Subcutaneous adipose tissue (tissue), 4 donors: Measurements from ENCODE around the gene PNKP. TPM values are rescaled to one million over a fixed set of nuclear protein-coding genes. Genes with fewer than 3 reads are reported as not detected.

Source experiments
- total RNA-seq, 4 donors: library from RNA; depleted of rRNA; stranded (reverse); fragments of >200 nt; gene quantifications; one replicate each; pipeline ENCODE4 v1.1.0, GENCODE V29; 2016
- TF ChIP-seq, protein P1 (sequence below): fragments of 450-650 bp; IDR thresholded peaks from one replicate; pipeline ENCODE4 v1.5.1; 2016; ENCODE audit warnings: low read depth, mild to moderate bottlenecking, control low read depth, antibody characterized with exemption, moderate library complexity

PNKP gene
- 10 to 100 TPM; 25.9 to 48.0 (median 38.7) TPM for total RNA-seq

DNA sequence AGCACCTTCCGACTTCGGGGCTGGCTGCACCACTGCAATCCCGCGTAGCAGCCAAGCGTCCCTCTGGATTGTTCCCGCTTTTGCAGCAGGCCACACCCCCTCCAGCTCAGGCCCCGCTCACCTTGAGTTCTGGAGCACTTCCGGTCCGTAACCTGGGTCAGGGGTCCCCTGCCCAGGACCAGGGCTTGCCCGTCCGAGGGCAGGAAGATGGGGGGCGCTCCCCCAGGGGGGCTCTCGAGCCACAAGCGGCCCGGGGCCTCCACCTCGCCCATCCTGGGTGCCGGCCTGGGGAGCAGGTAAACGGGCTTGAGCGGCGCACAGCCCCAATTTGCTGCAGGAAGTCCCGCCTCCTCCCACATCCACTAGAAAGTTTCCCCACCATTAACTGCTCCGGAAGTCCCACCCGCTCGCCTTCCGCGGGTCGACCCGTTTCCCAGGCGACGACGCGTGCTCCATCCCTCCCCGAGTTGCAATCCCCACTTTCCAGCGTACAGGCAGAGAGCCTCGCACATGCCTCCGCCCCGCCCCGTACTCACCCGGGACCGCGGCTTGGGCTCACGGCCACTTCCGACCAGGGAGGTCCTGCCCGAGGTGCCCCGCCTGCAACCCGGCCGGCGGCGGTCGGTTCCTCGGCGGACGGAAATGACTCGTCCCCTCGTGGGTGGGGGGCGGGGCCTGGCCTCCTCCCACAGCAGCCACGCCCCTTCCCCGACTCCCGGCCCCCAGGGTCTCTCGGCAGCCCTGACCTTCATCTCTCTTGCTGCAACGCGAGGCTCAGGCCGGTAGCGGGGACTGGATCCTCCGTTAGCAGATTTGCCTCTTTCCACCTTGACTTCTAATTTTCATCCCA lies at the start of gene PNKP:
Gene PNKP (minus strand): TSS at position 644 of the 850 bp plus-strand sequence. CDS start 372 bp downstream, at position 272.
- TF ChIP-seq, protein P1, sequence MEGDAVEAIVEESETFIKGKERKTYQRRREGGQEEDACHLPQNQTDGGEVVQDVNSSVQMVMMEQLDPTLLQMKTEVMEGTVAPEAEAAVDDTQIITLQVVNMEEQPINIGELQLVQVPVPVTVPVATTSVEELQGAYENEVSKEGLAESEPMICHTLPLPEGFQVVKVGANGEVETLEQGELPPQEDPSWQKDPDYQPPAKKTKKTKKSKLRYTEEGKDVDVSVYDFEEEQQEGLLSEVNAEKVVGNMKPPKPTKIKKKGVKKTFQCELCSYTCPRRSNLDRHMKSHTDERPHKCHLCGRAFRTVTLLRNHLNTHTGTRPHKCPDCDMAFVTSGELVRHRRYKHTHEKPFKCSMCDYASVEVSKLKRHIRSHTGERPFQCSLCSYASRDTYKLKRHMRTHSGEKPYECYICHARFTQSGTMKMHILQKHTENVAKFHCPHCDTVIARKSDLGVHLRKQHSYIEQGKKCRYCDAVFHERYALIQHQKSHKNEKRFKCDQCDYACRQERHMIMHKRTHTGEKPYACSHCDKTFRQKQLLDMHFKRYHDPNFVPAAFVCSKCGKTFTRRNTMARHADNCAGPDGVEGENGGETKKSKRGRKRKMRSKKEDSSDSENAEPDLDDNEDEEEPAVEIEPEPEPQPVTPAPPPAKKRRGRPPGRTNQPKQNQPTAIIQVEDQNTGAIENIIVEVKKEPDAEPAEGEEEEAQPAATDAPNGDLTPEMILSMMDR = no peak

DNA sequence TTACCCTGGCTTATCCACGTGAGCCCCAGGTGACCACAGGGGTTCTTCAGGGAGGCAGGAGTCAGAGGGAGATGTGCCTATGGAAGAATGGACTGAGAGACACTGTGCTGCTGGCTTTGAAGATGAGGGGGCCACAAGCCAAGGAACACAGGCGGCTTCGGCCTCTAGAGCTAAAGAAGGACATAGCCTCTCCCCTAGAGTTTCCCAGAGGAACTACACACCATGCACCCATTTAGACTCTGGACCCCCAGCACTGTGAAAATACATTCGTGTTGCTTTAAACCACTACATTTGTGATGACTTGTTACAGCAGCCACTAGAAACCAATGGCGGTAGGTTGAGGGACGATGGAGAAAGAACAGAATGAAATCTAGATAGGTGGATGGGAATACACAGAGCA lies 47.9 kb upstream of the PNKP start:
- TF ChIP-seq, protein P1 = no peak

DNA sequence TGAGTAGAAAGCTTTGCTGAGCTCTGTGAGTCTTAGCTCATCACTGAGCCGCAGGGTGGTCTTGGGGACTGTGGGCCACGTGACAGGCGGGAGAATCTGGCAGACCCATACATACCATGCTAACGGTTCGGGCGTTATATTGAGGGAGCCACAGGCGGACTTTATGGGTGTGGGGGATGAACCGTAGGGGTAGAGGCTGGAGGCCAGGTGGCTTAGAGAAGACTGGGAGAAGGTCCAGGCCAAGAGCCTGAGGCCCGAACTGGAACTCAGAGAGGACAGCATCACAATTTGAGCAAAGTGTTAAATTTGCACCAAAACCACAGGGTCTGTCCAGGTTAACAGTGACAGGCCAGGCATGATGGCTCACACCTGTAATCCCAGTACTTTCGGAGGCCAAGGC lies 46.3 kb upstream of the PNKP start:
- TF ChIP-seq, protein P1 = no peak

DNA sequence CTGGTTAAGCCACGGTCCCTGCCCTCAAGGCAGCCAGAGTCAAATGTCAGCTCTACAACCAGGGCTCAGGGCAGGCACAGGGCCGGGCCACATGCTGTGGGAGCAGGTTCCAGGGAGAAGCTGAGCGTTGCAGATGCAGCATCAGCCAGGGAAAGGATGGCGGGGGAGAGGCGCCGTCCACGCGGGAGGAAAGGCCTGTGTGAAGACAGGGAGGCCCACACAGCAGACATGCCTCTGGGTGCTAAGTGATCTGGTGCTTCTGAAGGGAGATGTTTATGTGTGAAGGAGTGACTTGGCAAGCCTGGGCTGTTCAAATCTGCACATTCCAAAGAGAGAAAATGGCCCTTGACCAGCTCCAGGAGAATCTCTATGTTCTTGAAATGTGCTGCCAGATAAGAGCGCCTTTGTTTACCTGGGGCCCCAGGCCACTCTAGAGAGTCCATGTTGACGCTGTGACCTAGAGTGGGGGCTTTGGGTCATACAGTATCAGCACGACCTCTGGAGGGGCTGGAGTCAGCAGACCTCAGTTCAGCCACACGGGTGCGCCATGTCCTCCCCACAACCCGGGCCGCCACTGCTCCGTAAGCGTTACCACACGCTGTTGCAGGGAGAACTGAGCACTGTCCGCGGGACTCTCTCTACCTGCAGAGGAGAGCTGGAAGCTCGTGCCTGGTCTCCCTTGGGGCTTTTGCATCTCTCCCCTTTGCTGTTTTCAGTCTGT lies 45.7 kb upstream of the PNKP start:
- TF ChIP-seq, protein P1 = no peak

DNA sequence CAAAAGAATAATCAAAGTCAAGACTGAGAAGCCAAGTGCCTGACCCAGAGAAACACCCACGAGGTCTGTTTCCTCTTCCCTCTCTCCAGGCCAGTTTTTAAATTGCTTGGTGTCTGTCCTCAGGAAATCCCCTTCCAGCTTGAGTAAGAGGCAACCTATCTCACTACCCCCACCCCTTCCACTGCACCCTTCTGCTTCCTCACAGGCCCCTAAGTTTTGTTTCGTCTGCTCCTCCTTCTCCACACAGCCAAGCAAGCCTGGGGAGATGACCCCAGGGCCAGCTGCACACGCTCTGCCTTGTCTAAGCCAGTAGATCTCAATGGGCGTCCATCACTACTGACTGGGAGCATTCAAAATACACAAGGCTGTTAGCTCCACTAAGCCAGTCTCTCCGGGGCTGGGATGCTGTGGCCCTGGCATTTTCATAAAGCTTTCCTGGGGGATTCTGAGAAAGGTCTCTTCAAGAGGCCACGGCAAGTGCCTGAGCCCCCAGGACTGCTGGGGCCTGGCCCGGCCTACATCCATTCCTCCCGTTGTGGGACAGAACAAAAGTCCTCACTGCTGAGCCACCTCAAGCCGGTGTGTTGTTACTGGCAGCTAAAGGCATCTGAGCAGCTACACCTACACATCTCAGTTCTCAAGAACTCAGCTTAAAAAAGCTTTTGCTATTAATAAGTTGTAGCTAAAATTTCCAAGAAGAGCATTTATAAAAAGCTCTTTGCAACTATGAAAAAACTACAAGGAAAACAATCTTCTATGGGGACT lies 44.2 kb upstream of the PNKP start:
- TF ChIP-seq, protein P1 = no peak

DNA sequence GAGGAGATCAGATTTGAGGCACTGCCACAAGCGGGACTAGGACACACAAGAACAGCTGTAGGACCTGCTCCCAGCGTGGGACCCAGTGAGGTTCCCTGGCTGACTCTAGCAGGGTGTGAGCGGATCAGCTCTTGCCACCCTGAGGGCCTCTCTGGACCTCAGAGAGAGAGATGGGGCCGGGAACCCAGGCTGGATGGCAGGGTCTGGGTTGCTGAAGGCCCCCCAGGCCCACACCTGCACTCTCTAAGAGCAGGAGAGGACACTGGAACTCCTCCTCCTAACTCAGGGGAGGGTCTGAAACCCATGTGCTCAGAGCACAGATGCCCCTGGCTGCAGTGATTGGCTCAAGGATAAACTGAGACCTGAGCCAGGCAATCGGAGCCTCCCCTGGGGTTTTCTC lies 42.8 kb upstream of the PNKP start:
- TF ChIP-seq, protein P1 = no peak
